Esophagus squamous epithelium (tissue), 4 donors: ENCODE measurements around the gene RFC4.

Experiments used
- POLR2A ChIP-seq, 4 donors: fragments of 450-650 bp; IDR thresholded peaks; one replicate each; pipeline ENCODE4 v1.6.1; 2017; ENCODE audit warnings: antibody characterized with exemption in 4 of 4, mild to moderate bottlenecking in 4 of 4, moderate library complexity in 3 of 4
- TF ChIP-seq, protein P1 (sequence below), 6 experiments: fragments of 450-650 bp in 4 of 6; fragments of 200-600 bp in 2 of 6; sonication (generic) in 2 of 6; IDR thresholded peaks; one replicate each; pipeline ENCODE4 v1.5.1; 2016 to 2019; ENCODE audit warnings: antibody characterized with exemption in 6 of 6, mild to moderate bottlenecking in 4 of 6, moderate library complexity in 4 of 6

DNA sequence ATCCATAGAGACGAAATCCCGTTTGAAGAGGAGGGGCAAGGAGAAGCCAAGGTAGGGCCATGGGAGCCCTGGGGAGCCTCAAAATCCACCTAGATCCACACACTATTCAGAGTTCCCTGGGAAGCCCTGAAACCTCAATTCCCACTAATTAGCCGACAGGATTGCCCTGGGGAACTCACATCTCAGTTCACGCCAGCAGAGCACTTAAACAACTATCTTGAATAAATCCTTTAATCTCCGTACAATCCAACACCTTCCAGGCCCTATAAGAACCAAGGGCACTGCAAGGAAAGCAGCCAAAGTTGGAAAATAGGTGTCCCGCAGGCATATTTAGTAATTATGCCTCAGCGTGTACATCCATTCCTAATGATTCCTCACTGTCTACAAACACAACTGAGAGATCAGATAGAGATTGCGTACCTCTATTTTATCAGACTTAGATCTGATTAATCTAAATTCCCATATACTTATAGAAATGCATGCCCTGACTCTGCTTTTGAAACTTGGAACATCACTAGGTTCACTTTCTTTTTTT, 48.5 kb downstream of the RFC4 start:
- TF ChIP-seq, protein P1, sequence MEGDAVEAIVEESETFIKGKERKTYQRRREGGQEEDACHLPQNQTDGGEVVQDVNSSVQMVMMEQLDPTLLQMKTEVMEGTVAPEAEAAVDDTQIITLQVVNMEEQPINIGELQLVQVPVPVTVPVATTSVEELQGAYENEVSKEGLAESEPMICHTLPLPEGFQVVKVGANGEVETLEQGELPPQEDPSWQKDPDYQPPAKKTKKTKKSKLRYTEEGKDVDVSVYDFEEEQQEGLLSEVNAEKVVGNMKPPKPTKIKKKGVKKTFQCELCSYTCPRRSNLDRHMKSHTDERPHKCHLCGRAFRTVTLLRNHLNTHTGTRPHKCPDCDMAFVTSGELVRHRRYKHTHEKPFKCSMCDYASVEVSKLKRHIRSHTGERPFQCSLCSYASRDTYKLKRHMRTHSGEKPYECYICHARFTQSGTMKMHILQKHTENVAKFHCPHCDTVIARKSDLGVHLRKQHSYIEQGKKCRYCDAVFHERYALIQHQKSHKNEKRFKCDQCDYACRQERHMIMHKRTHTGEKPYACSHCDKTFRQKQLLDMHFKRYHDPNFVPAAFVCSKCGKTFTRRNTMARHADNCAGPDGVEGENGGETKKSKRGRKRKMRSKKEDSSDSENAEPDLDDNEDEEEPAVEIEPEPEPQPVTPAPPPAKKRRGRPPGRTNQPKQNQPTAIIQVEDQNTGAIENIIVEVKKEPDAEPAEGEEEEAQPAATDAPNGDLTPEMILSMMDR (IDR thresholded peaks at IDR 0.05), result no peak
- TF ChIP-seq POLR2A (IDR thresholded peaks at IDR 0.05), result no peak
